HPDE6-E6E7 (cell line): Measurements from ENCODE around the gene NFASC.

Experiments
- DNase-seq: peaks from one replicate; pipeline ENCODE4 v3.0.0; 2011; ENCODE audit warnings: missing footprints; ENCODE audit errors: extremely low spot score

The NFASC gene

GRCh38 chr1:204859861-204860267, 10.8 kb upstream of the NFASC start:
- no peak for DNase-seq

- no peak for DNase-seq
Observed at GRCh38 chr1:204863024-204863423, 7.6 kb upstream of the NFASC start.

GRCh38 chr1:204863730-204864129, 6.9 kb upstream of the NFASC start:
- DNase-seq = no peak

GRCh38 chr1:204866051-204866596, 4.5 kb upstream of the NFASC start:
- DNase-seq = no peak

GRCh38 chr1:204867203-204867602, 3.5 kb upstream of the NFASC start:
- no peak for DNase-seq

- no peak for DNase-seq
Observed at GRCh38 chr1:204867666-204868339, 2.9 kb upstream of the NFASC start.

- no peak for DNase-seq
Observed at GRCh38 chr1:204868340-204868700, 2.3 kb upstream of the NFASC start.

GRCh38 chr1:204869097-204869496, 1.6 kb upstream of the NFASC start:
- DNase-seq = no peak

GRCh38 chr1:204871405-204872037, 859 bp downstream of the NFASC start:
- DNase-seq = no peak

- no peak for DNase-seq
Observed at GRCh38 chr1:204872262-204872881, 1.7 kb downstream of the NFASC start.

GRCh38 chr1:204873176-204873575, 2.5 kb downstream of the NFASC start:
- DNase-seq = no peak

- no peak for DNase-seq
Observed at GRCh38 chr1:204873714-204874113, 3.1 kb downstream of the NFASC start.

- DNase-seq = no peak
Observed at GRCh38 chr1:204874274-204874673, 3.6 kb downstream of the NFASC start.

- DNase-seq = no peak
Observed at GRCh38 chr1:204875255-204875654, 4.6 kb downstream of the NFASC start.

GRCh38 chr1:204878621-204879234, 8.1 kb downstream of the NFASC start:
- no peak for DNase-seq

GRCh38 chr1:204879351-204879750, 8.7 kb downstream of the NFASC start:
- no peak for DNase-seq

- DNase-seq = no peak
Observed at GRCh38 chr1:204880906-204881305, 10.2 kb downstream of the NFASC start.

GRCh38 chr1:204882479-204882878, 11.8 kb downstream of the NFASC start:
- DNase-seq = no peak

GRCh38 chr1:204883405-204883804, 12.7 kb downstream of the NFASC start:
- DNase-seq = no peak

GRCh38 chr1:204885288-204885711, 14.6 kb downstream of the NFASC start:
- DNase-seq = no peak

- DNase-seq = no peak
Observed at GRCh38 chr1:204885790-204886189, 15.1 kb downstream of the NFASC start.

- DNase-seq = no peak
Observed at GRCh38 chr1:204887846-204888245, 17.2 kb downstream of the NFASC start.

- DNase-seq = no peak
Observed at GRCh38 chr1:204888294-204888693, 17.6 kb downstream of the NFASC start.
